ENCODE data around the gene KIF5C.
"Not testable (repeated sequence)": the region's sequence is repeated elsewhere in the genome, so short reads cannot be mapped to it uniquely, and the experiment has no call there.

Gene KIF5C

GRCh38 chr2:148963461-148963860 is 88.4 kb downstream of the KIF5C start:
- DNase-seq (ENCODE audit: low read depth in 2 of 3, low spot score in 2 of 3): no peak

- DNase-seq (ENCODE audit: low read depth in 2 of 3, low spot score in 2 of 3): no peak
These were observed 90.8 kb downstream of the KIF5C start for GRCh38 chr2:148965623-148966437.

GRCh38 chr2:148966438-148966758 is 91.4 kb downstream of the KIF5C start:
- DNase-seq (ENCODE audit: low read depth in 2 of 3, low spot score in 2 of 3): no peak

- no peak for DNase-seq (ENCODE audit: low read depth in 2 of 3, low spot score in 2 of 3)
These were observed 92.0 kb downstream of the KIF5C start for GRCh38 chr2:148967056-148967455.

- no peak for DNase-seq (ENCODE audit: low read depth in 2 of 3, low spot score in 2 of 3)
These were observed 92.6 kb downstream of the KIF5C start for GRCh38 chr2:148967578-148967977.

GRCh38 chr2:148968301-148968700 is 93.3 kb downstream of the KIF5C start:
- DNase-seq (ENCODE audit: low read depth in 2 of 3, low spot score in 2 of 3): no peak

- DNase-seq (ENCODE audit: low read depth in 2 of 3, low spot score in 2 of 3): no peak
These were observed 93.8 kb downstream of the KIF5C start for GRCh38 chr2:148968776-148969319.

GRCh38 chr2:148969659-148970061 is 94.6 kb downstream of the KIF5C start:
- no peak for DNase-seq (ENCODE audit: low read depth in 2 of 3, low spot score in 2 of 3)

GRCh38 chr2:148970385-148970784 is 95.4 kb downstream of the KIF5C start:
- no peak for DNase-seq (ENCODE audit: low read depth in 2 of 3, low spot score in 2 of 3)

- DNase-seq (ENCODE audit: low read depth in 2 of 3, low spot score in 2 of 3): no peak
These were observed 96.5 kb downstream of the KIF5C start for GRCh38 chr2:148971547-148971946.

GRCh38 chr2:148974095-148974494 is 99.1 kb downstream of the KIF5C start:
- DNase-seq (ENCODE audit: low read depth in 2 of 3, low spot score in 2 of 3): no peak

- no peak for DNase-seq (ENCODE audit: low read depth in 2 of 3, low spot score in 2 of 3)
These were observed 103.1 kb downstream of the KIF5C start for GRCh38 chr2:148978026-148978685.

- no peak for DNase-seq (ENCODE audit: low read depth in 2 of 3, low spot score in 2 of 3)
These were observed 103.7 kb downstream of the KIF5C start for GRCh38 chr2:148978706-148979105.

- DNase-seq (ENCODE audit: low read depth in 2 of 3, low spot score in 2 of 3): no peak
These were observed 104.3 kb downstream of the KIF5C start for GRCh38 chr2:148979164-148979918.

- DNase-seq (ENCODE audit: low read depth in 2 of 3, low spot score in 2 of 3): no peak
These were observed 104.9 kb downstream of the KIF5C start for GRCh38 chr2:148979919-148980277.

- not testable (repeated sequence) for DNase-seq (ENCODE audit: low read depth in 2 of 3, low spot score in 2 of 3)
These were observed 105.5 kb downstream of the KIF5C start for GRCh38 chr2:148980496-148980895.

- no peak for DNase-seq (ENCODE audit: low read depth in 2 of 3, low spot score in 2 of 3)
These were observed 106.3 kb downstream of the KIF5C start for GRCh38 chr2:148981324-148981723.

GRCh38 chr2:148981781-148982180 is 106.8 kb downstream of the KIF5C start:
- DNase-seq (ENCODE audit: low read depth in 2 of 3, low spot score in 2 of 3): no peak

GRCh38 chr2:148982282-148982681 is 107.3 kb downstream of the KIF5C start:
- no peak for DNase-seq (ENCODE audit: low read depth in 2 of 3, low spot score in 2 of 3)

GRCh38 chr2:148983896-148984295 is 108.9 kb downstream of the KIF5C start:
- DNase-seq (ENCODE audit: low read depth in 2 of 3, low spot score in 2 of 3): no peak

- no peak for DNase-seq (ENCODE audit: low read depth in 2 of 3, low spot score in 2 of 3)
These were observed 109.4 kb downstream of the KIF5C start for GRCh38 chr2:148984449-148984848.

GRCh38 chr2:148987286-148987685 is 112.3 kb downstream of the KIF5C start:
- DNase-seq (ENCODE audit: low read depth in 2 of 3, low spot score in 2 of 3): no peak

All from activated CD8-positive, alpha-beta memory T cell treated with anti-CD3 and anti-CD28 coated beads for 48 hours (primary cell).